Measurements from ENCODE around the gene CCDC107.

The CCDC107 gene

DNA sequence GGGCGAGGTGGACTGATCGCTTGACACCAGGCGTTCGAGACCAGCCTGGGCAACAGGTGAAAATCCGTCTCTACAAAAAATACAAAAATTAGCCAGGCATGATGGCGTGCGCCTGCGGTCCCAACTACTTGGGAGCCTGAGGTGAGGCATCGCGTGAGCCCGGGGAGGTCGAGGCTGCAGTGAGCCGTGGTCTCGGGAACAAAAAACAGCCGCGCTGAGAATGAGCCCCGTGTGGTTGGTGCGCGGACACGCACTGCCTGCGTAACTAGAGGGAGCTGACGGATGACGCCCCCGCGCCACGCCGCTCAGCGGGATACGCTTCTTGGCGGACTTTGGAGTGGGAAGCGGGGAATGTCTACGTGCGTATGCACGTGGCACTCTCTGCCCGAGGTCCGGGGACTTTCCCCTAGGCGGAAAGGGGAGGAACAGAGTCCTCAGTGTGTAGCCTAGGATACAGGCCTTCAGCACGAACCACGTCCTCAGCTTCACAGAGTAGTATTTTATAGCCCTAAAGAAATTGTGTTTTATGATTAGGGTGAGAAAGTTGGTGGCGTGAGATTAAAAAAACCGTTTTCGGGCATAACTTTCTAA, 451 bp upstream of the CCDC107 start, which contains the start of gene RMRP (continued):
- TF ChIP-seq, protein P1, sequence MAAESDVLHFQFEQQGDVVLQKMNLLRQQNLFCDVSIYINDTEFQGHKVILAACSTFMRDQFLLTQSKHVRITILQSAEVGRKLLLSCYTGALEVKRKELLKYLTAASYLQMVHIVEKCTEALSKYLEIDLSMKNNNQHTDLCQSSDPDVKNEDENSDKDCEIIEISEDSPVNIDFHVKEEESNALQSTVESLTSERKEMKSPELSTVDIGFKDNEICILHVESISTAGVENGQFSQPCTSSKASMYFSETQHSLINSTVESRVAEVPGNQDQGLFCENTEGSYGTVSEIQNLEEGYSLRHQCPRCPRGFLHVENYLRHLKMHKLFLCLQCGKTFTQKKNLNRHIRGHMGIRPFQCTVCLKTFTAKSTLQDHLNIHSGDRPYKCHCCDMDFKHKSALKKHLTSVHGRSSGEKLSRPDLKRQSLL (tag by site-specific recombination; IDR thresholded peaks at IDR 0.05) = peak; percentile 52; the same call in 1 of the 2 replicates
- TF ChIP-seq ZNF133 (tag by site-specific recombination; IDR thresholded peaks at IDR 0.05) (no peak), GFI1B (tag by site-specific recombination; IDR thresholded peaks at IDR 0.05) (no peak; the same call in 1 of the 2 replicates), ZNF624 (tag by site-specific recombination; IDR thresholded peaks at IDR 0.05) (no peak), MEIS1 (CRISPR knock-in tag; IDR thresholded peaks at IDR 0.05; ENCODE audit: borderline replicate concordance) (no peak), ZNF335 (tag by site-specific recombination; conservative IDR thresholded peaks at IDR 0.05) (peak; percentile 92), ZBTB44 (tag by site-specific recombination; IDR thresholded peaks at IDR 0.05) (no peak), GLI4 (tag by site-specific recombination; IDR thresholded peaks at IDR 0.05) (peak; percentile 74; the same call in 1 of the 2 replicates), ZNF514 (tag by site-specific recombination; IDR thresholded peaks at IDR 0.05) (no peak), EGR2 (tag by site-specific recombination; IDR thresholded peaks at IDR 0.05; ENCODE audit: low read depth) (peak; percentile 77), ZNF561 (tag by site-specific recombination; IDR thresholded peaks at IDR 0.05; ENCODE audit: borderline replicate concordance) (peak; percentile 34; the same call in 1 of the 2 replicates), SCRT1 (tag by site-specific recombination; IDR thresholded peaks at IDR 0.05; ENCODE audit: borderline replicate concordance) (peak; percentile 98), KLF7 (tag by site-specific recombination; IDR thresholded peaks at IDR 0.05; ENCODE audit: borderline replicate concordance) (peak; percentile 90; the same call in 1 of the 2 replicates), BCL11A (tag by site-specific recombination; IDR thresholded peaks at IDR 0.05; ENCODE audit: low read depth) (peak; percentile 91; the same call in 1 of the 2 replicates), SALL2 (tag by site-specific recombination; IDR thresholded peaks at IDR 0.05; ENCODE audit: borderline replicate concordance) (no peak), ZBTB7A (tag by site-specific recombination; IDR thresholded peaks at IDR 0.05; ENCODE audit: low read depth) (0 out of 2 replicates have a peak, but pooled peaks have one; percentile 67), ZNF350 (tag by site-specific recombination; IDR thresholded peaks at IDR 0.05) (no peak), ZXDB (tag by site-specific recombination; IDR thresholded peaks at IDR 0.05) (peak; percentile 95), OVOL3 (tag by site-specific recombination; IDR thresholded peaks at IDR 0.05) (no peak; the same call in 1 of the 2 replicates), ZFP37 (tag by site-specific recombination; IDR thresholded peaks at IDR 0.05) (peak; percentile 91), ZBTB49 (tag by site-specific recombination; IDR thresholded peaks at IDR 0.05; ENCODE audit: low read depth) (no peak), ZNF473 (tag by site-specific recombination; IDR thresholded peaks at IDR 0.05) (no peak), ZNF2 (tag by site-specific recombination; IDR thresholded peaks at IDR 0.05) (peak; percentile 97), ZNF394 (tag by site-specific recombination; IDR thresholded peaks at IDR 0.05; ENCODE audit: borderline replicate concordance) (peak; percentile 75; the same call in 1 of the 2 replicates), ZNF544 (tag by site-specific recombination; IDR thresholded peaks at IDR 0.05) (no peak), YY1 (tag by site-specific recombination; IDR thresholded peaks at IDR 0.05) (peak; percentile 42; the same call in 1 of the 2 replicates), ZNF629 (tag by site-specific recombination; IDR thresholded peaks at IDR 0.05) (peak; percentile 94), INSM2 (tag by site-specific recombination; IDR thresholded peaks at IDR 0.05) (peak; percentile 80), ZNF501 (tag by site-specific recombination; IDR thresholded peaks at IDR 0.05) (peak; percentile 91)
- TF ChIP-seq, protein P2, sequence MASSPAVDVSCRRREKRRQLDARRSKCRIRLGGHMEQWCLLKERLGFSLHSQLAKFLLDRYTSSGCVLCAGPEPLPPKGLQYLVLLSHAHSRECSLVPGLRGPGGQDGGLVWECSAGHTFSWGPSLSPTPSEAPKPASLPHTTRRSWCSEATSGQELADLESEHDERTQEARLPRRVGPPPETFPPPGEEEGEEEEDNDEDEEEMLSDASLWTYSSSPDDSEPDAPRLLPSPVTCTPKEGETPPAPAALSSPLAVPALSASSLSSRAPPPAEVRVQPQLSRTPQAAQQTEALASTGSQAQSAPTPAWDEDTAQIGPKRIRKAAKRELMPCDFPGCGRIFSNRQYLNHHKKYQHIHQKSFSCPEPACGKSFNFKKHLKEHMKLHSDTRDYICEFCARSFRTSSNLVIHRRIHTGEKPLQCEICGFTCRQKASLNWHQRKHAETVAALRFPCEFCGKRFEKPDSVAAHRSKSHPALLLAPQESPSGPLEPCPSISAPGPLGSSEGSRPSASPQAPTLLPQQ (tag by site-specific recombination; IDR thresholded peaks at IDR 0.05) = peak; percentile 89

All from HEK293 (cell line).